Measurements from ENCODE around the gene LSAMP. TPM values are rescaled to one million over a fixed set of nuclear protein-coding genes. Genes with fewer than 3 reads are reported as not detected.

Gene LSAMP
- total and polyA plus RNA-seq, 2 of the 4 experiments (the other 2 are of a cell fraction): 7.9 to 8.0 TPM

DNA sequence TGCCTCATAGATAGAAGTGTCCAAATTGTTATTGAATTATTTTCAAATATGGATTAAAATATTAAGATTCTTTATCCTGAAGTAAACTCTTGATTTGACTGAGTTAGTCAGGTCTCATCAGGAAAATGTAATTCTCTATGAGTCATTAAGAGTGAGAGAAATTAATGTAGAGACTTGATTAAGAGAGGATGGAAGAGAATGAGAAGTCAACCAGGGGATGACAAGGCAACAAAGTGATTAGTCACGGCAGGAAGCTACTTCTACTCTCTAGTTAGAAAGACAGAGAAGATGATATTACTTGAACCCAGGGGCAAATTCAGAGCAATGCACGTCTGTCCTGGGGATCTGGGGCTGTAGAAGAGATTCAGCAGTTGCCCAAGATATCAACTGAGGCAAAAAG, 202.5 kb downstream of the LSAMP start:
- H3K56ac ChIP-seq (ENCODE audit: extremely low read depth, insufficient read depth, low read length): no peak overlapping the region
- DNase-seq: no peak
- H3K4me1 ChIP-seq (ENCODE audit: control insufficient read depth, insufficient read depth, low read length): 0 out of 2 replicates have a peak, but pooled peaks cover 2% of the 10 kb centered on the region
- no peak overlapping the region for H3K4me2 ChIP-seq (ENCODE audit: low read depth, low read length)
- TF ChIP-seq, protein P1, sequence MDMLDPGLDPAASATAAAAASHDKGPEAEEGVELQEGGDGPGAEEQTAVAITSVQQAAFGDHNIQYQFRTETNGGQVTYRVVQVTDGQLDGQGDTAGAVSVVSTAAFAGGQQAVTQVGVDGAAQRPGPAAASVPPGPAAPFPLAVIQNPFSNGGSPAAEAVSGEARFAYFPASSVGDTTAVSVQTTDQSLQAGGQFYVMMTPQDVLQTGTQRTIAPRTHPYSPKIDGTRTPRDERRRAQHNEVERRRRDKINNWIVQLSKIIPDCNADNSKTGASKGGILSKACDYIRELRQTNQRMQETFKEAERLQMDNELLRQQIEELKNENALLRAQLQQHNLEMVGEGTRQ (IDR thresholded peaks at IDR 0.05; ENCODE audit: low read depth, low read length): no peak
- TF ChIP-seq MAFK (IDR thresholded peaks at IDR 0.05; ENCODE audit: low read depth, low read length): no peak
- H3K4me3 ChIP-seq (ENCODE audit: insufficient read depth, low read depth, low read length): no peak overlapping the region
- no peaks in the 10 kb centered on the region for H3K36me3 ChIP-seq (ENCODE audit: control insufficient read depth, insufficient read depth, low read length)
- H3K79me1 ChIP-seq (ENCODE audit: low read depth in 1 of 2, low read length in 2 of 2): no peaks in the 10 kb centered on the region
- no peak overlapping the region for H4K8ac ChIP-seq (ENCODE audit: low read depth in 2 of 2, low read length in 2 of 2)
- no peak overlapping the region for H3K4ac ChIP-seq (ENCODE audit: low read depth, low read length)
- ChIA-PET POLR2A (ENCODE audit: unreplicated experiment) (no interaction called here), CTCF (no interaction called here)
- no peak overlapping the region for H3K18ac ChIP-seq (ENCODE audit: low read depth, low read length)
- H2AFZ ChIP-seq (replicated peaks; ENCODE audit: low read length, poor library complexity): no peak overlapping the region
- H3K9me3 ChIP-seq (ENCODE audit: control insufficient read depth, insufficient read depth, low read length): no peaks in the 10 kb centered on the region
- H3K14ac ChIP-seq (replicated peaks; ENCODE audit: low read depth, low read length): no peak overlapping the region
- no peak overlapping the region for H2BK15ac ChIP-seq (ENCODE audit: low read depth, low read length)
- no peak overlapping the region for H2AK9ac ChIP-seq (replicated peaks; ENCODE audit: low read depth, low read length, poor library complexity)
- no peak overlapping the region for H3K27ac ChIP-seq (ENCODE audit: insufficient read depth, low read length)
- dilution Hi-C loops (cut with HindIII; ENCODE audit: low sequenced_read_pairs, unreplicated experiment): no loop called here
- no peaks in the 10 kb centered on the region for H3K9me1 ChIP-seq (ENCODE audit: insufficient read depth, low read length)
- whole genome bisulfite sequencing, 2 experiments (ENCODE audit: extremely low coverage in 2 of 2, insufficient read length in 1 of 2): no CpG with 5 or more reads among the region's 2 CpGs
- intact Hi-C loops (cut with micrococcal nuclease): no loop called here
- no peak overlapping the region for H4K91ac ChIP-seq (ENCODE audit: insufficient read depth, low read depth, low read length)
- no peak overlapping the region for H2BK120ac ChIP-seq (ENCODE audit: low read depth, low read length)
- H3K27me3 ChIP-seq (ENCODE audit: control insufficient read depth, insufficient read depth, low read length): no peaks in the 10 kb centered on the region
- H3K23ac ChIP-seq (ENCODE audit: low read depth, low read length): no peak overlapping the region
- no peak overlapping the region for H2BK5ac ChIP-seq (ENCODE audit: low read depth, low read length, poor library complexity, severe bottlenecking)
- no peak for ATAC-seq (ENCODE audit: low read depth)
- in situ Hi-C loops (cut with MboI; ENCODE audit: low sequenced_read_pairs): no loop called here
- no peaks in the 10 kb centered on the region for H4K20me1 ChIP-seq (ENCODE audit: insufficient read depth, low read length)
- no peak overlapping the region for H2AK5ac ChIP-seq (ENCODE audit: low read depth, low read length)
- H3K9ac ChIP-seq (ENCODE audit: low read depth, low read length): no peak overlapping the region
- no peak overlapping the region for H4K5ac ChIP-seq (ENCODE audit: low read depth, low read length)
- no TSS peak for BruUV-seq (replicated peaks)
- no peak overlapping the region for H2BK20ac ChIP-seq (ENCODE audit: low read depth, low read length)
